EH (cell line): ENCODE results near the gene CCR6.
"Not testable (repeated sequence)": the region's sequence is repeated elsewhere in the genome, so short reads cannot be mapped to it uniquely, and the experiment has no call there.

Experiments
- DNase-seq: peaks from one replicate; pipeline ENCODE4 v3.0.0-alpha.2; 2015; ENCODE audit warnings: low read depth

CCR6 gene

DNA sequence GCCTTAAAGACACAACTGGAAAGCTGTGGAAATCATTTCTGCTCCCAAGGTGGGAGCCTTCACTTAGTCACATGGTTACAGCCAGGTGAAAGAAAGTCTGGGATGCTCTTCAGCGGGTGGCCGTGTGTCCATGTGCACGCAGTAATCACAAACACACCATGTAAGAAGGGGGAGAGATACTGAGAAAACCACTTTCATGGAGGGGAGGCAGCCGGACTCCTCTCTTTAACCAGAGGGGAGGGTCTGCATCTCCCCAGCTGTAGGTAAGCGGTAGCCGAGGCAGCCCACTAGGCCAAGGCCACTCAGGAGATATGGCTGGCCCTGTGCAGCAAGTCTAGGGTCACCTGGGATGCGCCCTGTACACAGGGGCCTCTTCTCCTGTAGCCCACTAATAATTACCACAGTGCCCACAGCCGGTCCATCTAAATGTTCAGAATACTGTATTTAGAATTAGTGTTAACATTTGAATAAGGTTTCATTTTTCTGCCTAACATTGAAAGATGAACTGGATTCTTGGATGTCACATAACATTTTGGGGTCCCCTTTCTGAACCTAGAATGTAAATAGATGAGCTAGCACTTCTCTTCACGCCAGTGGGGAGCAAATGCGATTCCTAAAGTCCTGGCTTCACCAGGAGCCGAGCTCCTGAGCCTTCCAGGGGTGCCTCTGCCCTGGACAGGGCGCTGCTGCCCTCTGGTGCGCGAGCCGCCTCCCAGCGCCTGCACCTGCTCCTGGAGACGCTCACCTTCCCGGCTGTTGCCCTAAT is 19.0 kb downstream of the CCR6 start:
- no peak for DNase-seq

GRCh38 chr6:167142433-167142761 is 19.5 kb downstream of the CCR6 start:
- no peak for DNase-seq

- no peak for DNase-seq
Measured at GRCh38 chr6:167143041-167143440, 20.1 kb downstream of the CCR6 start.

DNA sequence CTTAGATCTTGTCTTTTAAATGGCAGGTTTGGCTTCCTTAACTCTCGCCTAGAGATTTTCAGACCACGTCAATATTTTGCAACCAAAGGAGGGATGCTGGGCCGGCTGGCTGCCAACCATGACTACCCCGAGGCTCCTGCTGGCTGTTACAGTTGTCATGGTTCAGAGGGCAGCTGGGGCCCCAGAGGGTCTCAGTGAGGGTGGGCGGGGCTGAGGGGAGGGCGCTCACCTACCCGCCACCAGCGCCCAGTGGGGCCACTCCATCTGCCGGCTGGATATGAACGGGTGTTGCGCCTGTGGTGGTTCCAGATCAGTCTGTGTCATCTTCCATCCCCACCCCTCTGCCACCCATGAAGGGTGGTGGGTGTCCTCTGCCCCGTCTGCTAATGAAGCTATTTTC is 22.6 kb downstream of the CCR6 start:
- DNase-seq: no peak

- DNase-seq: no peak
Measured at GRCh38 chr6:167146135-167146534, 23.2 kb downstream of the CCR6 start.

GRCh38 chr6:167146977-167147376 is 24.1 kb downstream of the CCR6 start:
- DNase-seq: no peak

GRCh38 chr6:167148021-167148420 is 25.1 kb downstream of the CCR6 start:
- no peak for DNase-seq

DNA sequence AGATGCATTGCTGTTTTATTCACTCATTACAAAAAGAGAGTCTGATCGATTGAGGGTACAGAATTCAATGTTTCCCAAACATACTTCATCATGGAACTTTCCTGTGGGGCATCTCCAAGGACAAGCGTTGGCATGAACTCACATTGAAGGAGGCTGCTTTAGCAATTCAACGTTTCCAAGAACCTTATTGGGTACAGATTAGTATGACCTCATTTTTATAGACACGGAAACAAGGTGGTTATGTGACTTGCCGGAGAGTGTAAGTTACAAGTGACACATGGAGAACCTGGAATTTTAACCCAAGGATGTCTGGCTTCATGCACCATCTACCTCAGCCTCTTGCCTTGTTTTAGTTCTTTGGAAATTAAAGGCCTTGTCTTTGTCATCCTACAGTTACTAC is 26.1 kb downstream of the CCR6 start:
- DNase-seq: no peak

GRCh38 chr6:167150941-167151549 is 28.1 kb downstream of the CCR6 start:
- DNase-seq: no peak

GRCh38 chr6:167151648-167152047 is 28.8 kb downstream of the CCR6 start:
- DNase-seq: no peak

DNA sequence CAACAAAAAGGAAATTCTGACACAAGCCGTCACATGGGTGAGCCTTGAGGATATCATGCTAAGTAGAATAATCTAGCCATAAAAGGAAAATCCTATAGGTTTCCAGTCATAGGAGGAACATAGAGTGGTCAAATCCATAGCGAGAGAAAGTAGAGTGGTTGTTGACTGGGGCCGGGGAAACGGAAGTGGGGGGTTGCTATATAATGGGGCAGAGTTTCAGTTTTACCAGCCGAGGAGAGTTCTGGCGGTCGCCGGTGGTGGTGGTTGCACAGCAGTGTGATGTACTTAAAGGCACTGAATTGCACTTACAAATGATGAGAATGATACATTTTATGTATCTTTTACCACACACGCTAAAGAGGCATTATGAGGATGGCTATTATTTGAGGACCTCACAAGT is 30.0 kb downstream of the CCR6 start:
- DNase-seq: no peak

DNA sequence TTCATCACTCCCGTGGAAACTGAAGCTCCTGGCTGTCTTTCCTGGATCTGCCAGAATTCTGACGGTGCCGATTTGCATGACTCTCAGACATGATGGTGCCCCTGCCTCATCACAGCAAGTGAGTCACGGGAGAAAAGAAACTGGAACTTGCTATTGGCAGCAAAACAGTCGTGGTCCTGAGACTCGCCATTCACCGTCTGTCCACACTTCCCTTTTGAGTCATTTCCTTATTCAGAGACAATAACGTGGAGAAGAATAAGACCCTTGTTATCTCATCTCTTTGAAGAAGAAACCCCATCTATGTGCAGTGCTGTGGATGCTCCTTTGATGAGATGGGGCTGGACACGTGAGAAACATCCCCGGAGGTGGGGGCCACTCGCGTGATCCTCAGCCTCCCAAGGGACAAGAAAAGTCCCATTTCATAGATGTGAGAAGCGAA is 30.6 kb downstream of the CCR6 start:
- DNase-seq: no peak

DNA sequence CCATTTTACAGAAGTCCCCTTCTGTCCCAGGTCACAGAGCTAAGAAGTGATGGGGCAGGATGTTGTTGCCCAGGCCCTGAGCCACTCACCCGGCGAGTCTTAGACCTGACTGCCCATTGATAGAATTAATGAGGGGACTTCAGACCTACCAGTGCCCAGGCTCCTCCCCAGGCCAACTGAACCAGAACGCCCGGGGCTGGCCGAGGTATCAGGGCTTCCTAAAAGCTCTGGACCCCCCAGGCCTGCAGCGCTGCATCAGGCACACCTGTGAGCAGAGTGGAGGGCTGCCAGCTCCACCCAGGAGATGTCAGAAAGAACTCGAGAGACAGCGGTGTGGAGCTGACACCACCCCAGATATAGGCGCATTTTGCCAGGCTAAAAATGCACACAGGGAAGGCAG is 31.4 kb downstream of the CCR6 start:
- DNase-seq: no peak

DNA sequence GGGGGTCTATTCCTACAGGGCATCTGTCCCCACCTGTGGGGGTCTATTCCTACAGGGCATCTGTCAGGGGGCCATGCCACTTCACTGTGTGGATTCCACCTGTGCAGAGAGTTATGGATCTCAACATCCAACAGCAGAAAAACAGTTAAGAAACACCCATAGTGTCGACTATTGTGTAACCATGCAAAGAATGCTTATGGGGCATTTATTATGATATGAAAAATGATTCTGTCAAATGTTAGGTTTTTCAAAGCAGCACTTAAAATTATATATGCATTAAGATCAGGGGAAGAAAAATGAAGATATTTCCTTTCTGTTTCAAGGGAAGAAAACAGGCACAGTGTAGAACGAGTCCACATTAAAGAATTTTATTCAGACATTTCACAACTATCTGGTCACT is 32.0 kb downstream of the CCR6 start:
- DNase-seq: no peak

DNA sequence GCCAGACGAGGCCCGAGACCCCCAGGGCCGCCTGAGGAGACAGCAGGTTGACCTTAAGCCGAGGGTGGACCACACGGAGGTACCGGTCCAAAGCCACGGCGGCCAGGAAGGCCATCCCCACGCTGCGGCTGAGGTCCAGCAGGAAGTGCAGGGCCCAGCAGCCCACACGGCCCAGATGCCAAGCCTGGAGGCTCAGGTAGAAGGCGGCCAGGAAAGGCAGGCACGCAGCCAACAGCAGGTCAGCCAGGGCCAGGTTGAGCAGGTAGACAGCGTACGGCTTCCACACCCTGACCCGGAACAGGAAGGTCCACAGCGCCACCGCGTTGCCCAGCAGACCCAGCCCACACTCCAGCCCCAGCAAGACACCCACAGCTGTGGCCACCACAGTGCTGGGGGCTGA is 34.5 kb downstream of the CCR6 start:
- DNase-seq: no peak

DNA sequence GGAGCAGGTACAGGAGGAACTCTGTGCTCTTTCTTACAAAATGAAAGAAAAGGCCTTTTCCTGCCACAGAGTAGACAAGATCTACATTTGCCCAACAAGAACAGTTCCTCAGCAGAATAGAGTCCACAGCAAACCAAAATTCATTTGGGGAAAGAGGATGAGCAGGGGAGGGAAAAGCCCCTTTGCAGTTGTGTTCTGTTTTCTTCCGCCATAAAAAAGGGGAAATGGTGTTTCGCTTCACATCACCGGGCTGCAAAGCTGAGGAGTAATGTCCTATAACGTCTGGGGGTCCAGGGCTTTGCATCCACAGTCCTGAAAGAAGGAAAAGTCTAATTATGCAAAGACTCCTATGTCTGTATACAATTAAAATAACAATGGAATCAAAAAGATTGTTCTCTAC is 35.0 kb downstream of the CCR6 start, which contains the start of gene GPR31:
TSS of gene GPR31 (minus strand) at position 118 of the 400 bp plus-strand sequence. CDS start 149 bp downstream, outside the sequence.
- DNase-seq: no peak

GRCh38 chr6:167161851-167162467 is 39.1 kb downstream of the CCR6 start:
- DNase-seq: no peak

DNA sequence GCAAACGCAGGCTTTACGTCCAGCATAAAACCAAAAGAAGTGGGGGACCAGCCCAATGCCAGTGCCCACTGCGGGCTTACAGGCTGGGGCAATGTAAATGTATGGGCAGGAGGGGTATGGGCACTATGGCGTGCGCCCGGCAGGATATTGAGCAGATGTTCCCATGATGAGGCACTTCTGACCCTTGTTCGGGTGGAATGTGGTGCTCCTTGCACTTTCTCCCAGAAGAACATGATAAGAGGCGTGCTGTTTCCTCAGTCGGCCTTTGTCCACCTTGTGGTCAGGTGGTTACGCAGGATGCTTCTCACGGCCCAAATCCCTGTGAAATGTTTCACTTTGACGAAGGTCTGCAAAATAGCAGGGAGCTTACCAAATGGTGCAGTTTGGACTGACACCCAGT is 39.7 kb downstream of the CCR6 start:
- no peak for DNase-seq

GRCh38 chr6:167163476-167164011 is 40.6 kb downstream of the CCR6 start:
- no peak for DNase-seq

GRCh38 chr6:167164261-167164660 is 41.4 kb downstream of the CCR6 start:
- no peak for DNase-seq

- DNase-seq: no peak
Measured at GRCh38 chr6:167165858-167166471, 43.1 kb downstream of the CCR6 start.

GRCh38 chr6:167167699-167168098 is 44.8 kb downstream of the CCR6 start:
- not testable (repeated sequence) for DNase-seq

GRCh38 chr6:167168296-167168695 is 45.4 kb downstream of the CCR6 start:
- not testable (repeated sequence) for DNase-seq
